Testis (tissue), 2 donors: ENCODE results near the gene TM9SF4.

ENCODE experiments used
- CTCF ChIP-seq, 3 experiments: fragments of 450-650 bp in 2 of 3; fragments of 200-600 bp in 1 of 3; sonication (generic) in 1 of 3; IDR thresholded peaks; one replicate each; pipeline ENCODE4 v1.5.1; 2016 to 2019; ENCODE audit warnings: antibody characterized with exemption in 3 of 3, mild to moderate bottlenecking in 2 of 3, moderate library complexity in 1 of 3
- POLR2A ChIP-seq: fragments of 450-650 bp; IDR thresholded peaks from one replicate; pipeline ENCODE4 v1.6.1; 2017; ENCODE audit warnings: antibody characterized with exemption, mild to moderate bottlenecking, moderate library complexity

GRCh38 chr20:32129863-32130262 lies 20.3 kb downstream of the TM9SF4 start:
- TF ChIP-seq POLR2A (no peak), CTCF (IDR thresholded peaks at IDR 0.05) (no peak)
